HG03139 (cell line): ENCODE measurements around the gene RNGTT.
"Not testable (repeated sequence)": the region's sequence is repeated elsewhere in the genome, so short reads cannot be mapped to it uniquely, and the experiment has no call there.

Experiments
- ATAC-seq: cut with Tn5 transposase; IDR thresholded peaks from one replicate; pipeline ENCODE4 v1.9.1; 2021; ENCODE audit not compliant: unreplicated experiment

Gene RNGTT

GRCh38 chr6:88869263-88870020 is 94.0 kb downstream of the RNGTT start:
- ATAC-seq = no peak

- ATAC-seq = no peak
Observed at GRCh38 chr6:88867841-88868731, 95.3 kb downstream of the RNGTT start.

GRCh38 chr6:88866856-88867255 is 96.6 kb downstream of the RNGTT start:
- no peak for ATAC-seq

GRCh38 chr6:88865275-88865674 is 98.1 kb downstream of the RNGTT start:
- no peak for ATAC-seq

- no peak for ATAC-seq
Observed at GRCh38 chr6:88864359-88865054, 98.9 kb downstream of the RNGTT start.

GRCh38 chr6:88860310-88860709 is 103.1 kb downstream of the RNGTT start:
- no peak for ATAC-seq

GRCh38 chr6:88858455-88858854 is 105.0 kb downstream of the RNGTT start:
- no peak for ATAC-seq

GRCh38 chr6:88856566-88856965 is 106.9 kb downstream of the RNGTT start:
- ATAC-seq = no peak

GRCh38 chr6:88855541-88856147 is 107.8 kb downstream of the RNGTT start:
- ATAC-seq = no peak

GRCh38 chr6:88852775-88853174 is 110.6 kb downstream of the RNGTT start:
- ATAC-seq = no peak

GRCh38 chr6:88852000-88852399 is 111.4 kb downstream of the RNGTT start:
- ATAC-seq = no peak

- ATAC-seq = no peak
Observed at GRCh38 chr6:88848870-88849269, 114.5 kb downstream of the RNGTT start.

- no peak for ATAC-seq
Observed at GRCh38 chr6:88843040-88843439, 120.4 kb downstream of the RNGTT start.

GRCh38 chr6:88842320-88842719 is 121.1 kb downstream of the RNGTT start:
- no peak for ATAC-seq

- no peak for ATAC-seq
Observed at GRCh38 chr6:88840796-88841539, 122.5 kb downstream of the RNGTT start.

GRCh38 chr6:88840289-88840688 is 123.1 kb downstream of the RNGTT start:
- ATAC-seq = no peak

- ATAC-seq = no peak
Observed at GRCh38 chr6:88839280-88839679, 124.1 kb downstream of the RNGTT start.

- no peak for ATAC-seq
Observed at GRCh38 chr6:88835210-88835609, 128.2 kb downstream of the RNGTT start.

- not testable (repeated sequence) for ATAC-seq
Observed at GRCh38 chr6:88833071-88833470, 130.3 kb downstream of the RNGTT start.

GRCh38 chr6:88827599-88827998 is 135.8 kb downstream of the RNGTT start:
- ATAC-seq = not testable (repeated sequence)
